ENCODE results near the gene CUEDC1. TPM values are rescaled to one million over a fixed set of nuclear protein-coding genes. Genes with fewer than 3 reads are reported as not detected.

CUEDC1 gene
- total and polyA plus RNA-seq, 2 donors (not counting 1 experiment from before 2014, with no cell fraction given): 0.57 TPM; not detected in 1

DNA sequence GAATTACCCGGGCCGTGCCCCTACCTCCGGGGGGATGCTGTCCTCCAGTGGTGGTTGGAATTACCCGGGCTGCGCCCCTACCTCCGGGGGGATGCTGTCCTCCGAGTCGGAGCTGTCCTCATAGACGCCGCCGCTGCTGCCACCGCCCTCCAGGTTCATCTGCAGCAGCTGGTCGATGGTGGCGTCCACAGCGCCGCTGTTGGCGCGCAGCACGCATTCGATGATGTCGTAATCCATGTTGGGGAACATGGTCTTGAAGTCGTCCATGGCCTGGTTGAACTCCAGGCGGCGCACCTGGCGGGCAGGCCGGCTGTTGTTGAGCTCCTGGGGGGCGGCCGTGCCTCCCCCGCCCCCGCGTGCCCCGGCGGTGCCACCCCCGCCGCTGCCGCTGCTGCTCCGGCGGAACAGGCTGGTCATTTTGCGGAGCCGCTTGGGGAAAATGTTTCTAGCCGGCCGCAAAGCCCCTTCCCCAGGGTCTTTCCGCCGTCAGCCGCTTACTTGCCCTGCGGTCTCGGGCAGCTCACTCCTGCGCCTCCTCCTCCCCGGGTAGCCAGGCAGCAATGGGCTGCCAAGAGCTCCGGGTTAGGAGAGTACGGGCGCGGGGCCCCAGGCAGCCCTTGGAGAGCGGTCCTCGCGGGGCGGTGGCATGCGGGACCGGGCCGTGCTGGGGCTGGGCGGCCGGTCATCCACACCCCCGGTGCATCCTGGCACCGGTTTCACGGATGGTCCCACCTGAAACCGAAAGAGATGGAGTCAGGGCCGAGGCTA, 69.9 kb downstream of the CUEDC1 start:
- H3K27ac Mint-ChIP-seq: no peak overlapping the region

More for the DNA sequence above, 69.9 kb downstream of the CUEDC1 start:
- Mint-ChIP-seq H3K4me1 (no peaks in the 10 kb centered on the region), H3K4me3 (no peak overlapping the region), H3K9me3 (ENCODE audit: insufficient read depth) (no peaks in the 10 kb centered on the region), H3K27me3 (peaks cover 13% of the 10 kb centered on the region)
- ChIA-PET CTCF (interaction anchor here (1.0 to 10.5 kb wide), 3 partner anchors 17 to 114 kb away, joined by 3 to 214 read pairs (median 3); partner anchors contain the start of gene VEZF1), POLR2A (no interaction called here)
- H2AFZ ChIP-seq (ENCODE audit: insufficient read depth, low read depth, low read length, poor library complexity, severe bottlenecking): no peak overlapping the region
- TF ChIP-seq, protein P1, sequence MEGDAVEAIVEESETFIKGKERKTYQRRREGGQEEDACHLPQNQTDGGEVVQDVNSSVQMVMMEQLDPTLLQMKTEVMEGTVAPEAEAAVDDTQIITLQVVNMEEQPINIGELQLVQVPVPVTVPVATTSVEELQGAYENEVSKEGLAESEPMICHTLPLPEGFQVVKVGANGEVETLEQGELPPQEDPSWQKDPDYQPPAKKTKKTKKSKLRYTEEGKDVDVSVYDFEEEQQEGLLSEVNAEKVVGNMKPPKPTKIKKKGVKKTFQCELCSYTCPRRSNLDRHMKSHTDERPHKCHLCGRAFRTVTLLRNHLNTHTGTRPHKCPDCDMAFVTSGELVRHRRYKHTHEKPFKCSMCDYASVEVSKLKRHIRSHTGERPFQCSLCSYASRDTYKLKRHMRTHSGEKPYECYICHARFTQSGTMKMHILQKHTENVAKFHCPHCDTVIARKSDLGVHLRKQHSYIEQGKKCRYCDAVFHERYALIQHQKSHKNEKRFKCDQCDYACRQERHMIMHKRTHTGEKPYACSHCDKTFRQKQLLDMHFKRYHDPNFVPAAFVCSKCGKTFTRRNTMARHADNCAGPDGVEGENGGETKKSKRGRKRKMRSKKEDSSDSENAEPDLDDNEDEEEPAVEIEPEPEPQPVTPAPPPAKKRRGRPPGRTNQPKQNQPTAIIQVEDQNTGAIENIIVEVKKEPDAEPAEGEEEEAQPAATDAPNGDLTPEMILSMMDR (IDR thresholded peaks at IDR 0.05): no peak
- TF ChIP-seq EZH2 (IDR thresholded peaks at IDR 0.05; ENCODE audit: borderline replicate concordance, insufficient read depth, low read depth, low read length, poor library complexity, severe bottlenecking): no peak
- no peak overlapping the region for H3K4me3 ChIP-seq (ENCODE audit: control extremely low read depth in 1 of 5, extremely low read depth in 1 of 5, insufficient read depth in 1 of 5, low read depth in 2 of 5, low read length in 4 of 5)
- H3K4me2 ChIP-seq (replicated peaks; ENCODE audit: low read depth, low read length, poor library complexity, severe bottlenecking): no peak overlapping the region
- no peaks in the 10 kb centered on the region for H3K4me1 ChIP-seq (ENCODE audit: control insufficient read depth in 2 of 2, insufficient read depth in 2 of 2, low read length in 2 of 2)
- H3K9me3 ChIP-seq (ENCODE audit: control extremely low read depth in 1 of 3, control insufficient read depth in 2 of 3, insufficient read depth in 1 of 3, low read length in 2 of 3): no peaks in the 10 kb centered on the region
- no peak overlapping the region for H3K27ac ChIP-seq (ENCODE audit: low read length in 2 of 2)
- H3K9ac ChIP-seq (ENCODE audit: low read length): no peak overlapping the region
- no peak for DNase-seq
- ATAC-seq (ENCODE audit: low read depth): no peak
- H3K36me3 ChIP-seq (replicated peaks in 1 of 2; ENCODE audit: control extremely low read depth in 1 of 2, control insufficient read depth in 1 of 2, extremely low read depth in 1 of 2, insufficient read depth in 2 of 2, low read length in 1 of 2): no peaks in the 10 kb centered on the region
- H3K79me2 ChIP-seq (ENCODE audit: control insufficient read depth, insufficient read depth, low read length): no peaks in the 10 kb centered on the region
- peaks cover 0 to 10% (median 2%) of the 10 kb centered on the region in 4 experiments for H3K27me3 ChIP-seq (replicated peaks in 1 of 4; ENCODE audit: control extremely low read depth in 1 of 4, control insufficient read depth in 3 of 4, insufficient read depth in 4 of 4, low read length in 3 of 4)
- WGBS (ENCODE audit: insufficient coverage): 93% methylated on average over 67 of the region's 67 CpGs
- H4K20me1 ChIP-seq (ENCODE audit: control insufficient read depth, insufficient read depth, low read length, poor library complexity, severe bottlenecking): no peaks in the 10 kb centered on the region
- intact Hi-C loops (cut with micrococcal nuclease): no loop called here

Measured in B cell (primary cell).